ENCODE measurements around the gene MED8.

Gene MED8

GRCh38 chr1:43334453-43335205 is 55.0 kb downstream of the MED8 start:
- no peak for DNase-seq (ENCODE audit: extremely low spot score)
- ChIA-PET CTCF (no interaction called here), POLR2A (no interaction called here)
- no peak for TF ChIP-seq CTCF (IDR thresholded peaks at IDR 0.05; ENCODE audit: control extremely low read depth, extremely low read depth, low read depth, missing control alignments)
